Measurements from ENCODE around the gene WDR93. TPM values are rescaled to one million over a fixed set of nuclear protein-coding genes. Genes with fewer than 3 reads are reported as not detected.

The WDR93 gene
- total and polyA plus RNA-seq, 4 donors: 0.69 to 3.9 (median 1.5) TPM

GRCh38 chr15:89750560-89751542 lies 60.2 kb downstream of the WDR93 start, which contains the start of gene MESP1:
Gene MESP1, minus strand, starts transcription at chr15:89751249. Its CDS starts 18 bp downstream, at chr15:89751231.
- H3K27me3 ChIP-seq (ENCODE audit: control insufficient read depth, insufficient read depth, low read length): peaks cover 44% of the 10 kb centered on the region
- DNase-seq (ENCODE audit: low read depth in 4 of 6, low spot score in 6 of 6): peak; percentile 60 to 97 (median 82)
- 2% methylated on average over 114 of the region's 114 CpGs for WGBS (ENCODE audit: insufficient coverage)

GRCh38 chr15:89751748-89752147 lies 61.1 kb downstream of the WDR93 start:
- no peak overlapping the region for H3K4me3 ChIP-seq (ENCODE audit: low read depth, low read length)
- peaks cover 10% of the 10 kb centered on the region for H3K36me3 ChIP-seq (ENCODE audit: control insufficient read depth, insufficient read depth, low read length)

More at GRCh38 chr15:89750560-89751542, 60.2 kb downstream of the WDR93 start, which contains the start of gene MESP1:
- no peaks in the 10 kb centered on the region for H3K9me3 ChIP-seq (ENCODE audit: control insufficient read depth, insufficient read depth, low read length)
- peak within 1 kb of the TSS; percentile 43 for H3K4me3 ChIP-seq (ENCODE audit: low read depth, low read length)
- H3K36me3 ChIP-seq (ENCODE audit: control insufficient read depth, insufficient read depth, low read length): peaks cover 17% of the 10 kb centered on the region
- H3K4me1 ChIP-seq (ENCODE audit: control insufficient read depth, insufficient read depth, low read length): peaks cover 37% of the 10 kb centered on the region
- no peak within 1 kb of the TSS for H3K27ac ChIP-seq (ENCODE audit: low read depth, low read length)

GRCh38 chr15:89753855-89754254 lies 63.2 kb downstream of the WDR93 start:
- Histone ChIP-seq H3K36me3 (ENCODE audit: control insufficient read depth, insufficient read depth, low read length) (no peaks in the 10 kb centered on the region), H3K27ac (ENCODE audit: low read depth, low read length) (no peak overlapping the region), H3K9me3 (ENCODE audit: control insufficient read depth, insufficient read depth, low read length) (no peaks in the 10 kb centered on the region), H3K4me3 (ENCODE audit: low read depth, low read length) (no peak overlapping the region), H3K27me3 (ENCODE audit: control insufficient read depth, insufficient read depth, low read length) (peaks cover 17% of the 10 kb centered on the region), H3K4me1 (ENCODE audit: control insufficient read depth, insufficient read depth, low read length) (peaks cover 20% of the 10 kb centered on the region)
- WGBS (ENCODE audit: insufficient coverage): 100% methylated on average over 1 of the region's 7 CpGs
- DNase-seq (ENCODE audit: low read depth in 4 of 6, low spot score in 6 of 6): no peak

More at GRCh38 chr15:89751748-89752147, 61.1 kb downstream of the WDR93 start:
- no peaks in the 10 kb centered on the region for H3K9me3 ChIP-seq (ENCODE audit: control insufficient read depth, insufficient read depth, low read length)
- H3K4me1 ChIP-seq (ENCODE audit: control insufficient read depth, insufficient read depth, low read length): peaks cover 31% of the 10 kb centered on the region
- no peak overlapping the region for H3K27ac ChIP-seq (ENCODE audit: low read depth, low read length)
- DNase-seq (ENCODE audit: low read depth in 4 of 6, low spot score in 6 of 6): no peak
- peaks cover 38% of the 10 kb centered on the region for H3K27me3 ChIP-seq (ENCODE audit: control insufficient read depth, insufficient read depth, low read length)
- 76% methylated on average over 5 of the region's 5 CpGs for WGBS (ENCODE audit: insufficient coverage)

- H3K27me3 ChIP-seq (ENCODE audit: control insufficient read depth, insufficient read depth, low read length): peaks cover 10% of the 10 kb centered on the region
- H3K9me3 ChIP-seq (ENCODE audit: control insufficient read depth, insufficient read depth, low read length): no peaks in the 10 kb centered on the region
- no peak overlapping the region for H3K27ac ChIP-seq (ENCODE audit: low read depth, low read length)
- peaks cover 13% of the 10 kb centered on the region for H3K4me1 ChIP-seq (ENCODE audit: control insufficient read depth, insufficient read depth, low read length)
- WGBS (ENCODE audit: insufficient coverage): 88% methylated on average over 5 of the region's 8 CpGs
- H3K4me3 ChIP-seq (ENCODE audit: low read depth, low read length): no peak overlapping the region
- no peaks in the 10 kb centered on the region for H3K36me3 ChIP-seq (ENCODE audit: control insufficient read depth, insufficient read depth, low read length)
- no peak for DNase-seq (ENCODE audit: low read depth in 4 of 6, low spot score in 6 of 6)
Measured at GRCh38 chr15:89754361-89755154, 63.9 kb downstream of the WDR93 start.

GRCh38 chr15:89755701-89756100 lies 65.1 kb downstream of the WDR93 start:
- H3K4me1 ChIP-seq (ENCODE audit: control insufficient read depth, insufficient read depth, low read length): peaks cover 5% of the 10 kb centered on the region
- H3K36me3 ChIP-seq (ENCODE audit: control insufficient read depth, insufficient read depth, low read length): no peaks in the 10 kb centered on the region
- WGBS (ENCODE audit: insufficient coverage): 100% methylated on average over 1 of the region's 4 CpGs
- peaks cover 3% of the 10 kb centered on the region for H3K27me3 ChIP-seq (ENCODE audit: control insufficient read depth, insufficient read depth, low read length)
- H3K27ac ChIP-seq (ENCODE audit: low read depth, low read length): no peak overlapping the region
- H3K4me3 ChIP-seq (ENCODE audit: low read depth, low read length): no peak overlapping the region
- no peaks in the 10 kb centered on the region for H3K9me3 ChIP-seq (ENCODE audit: control insufficient read depth, insufficient read depth, low read length)
- DNase-seq (ENCODE audit: low read depth in 4 of 6, low spot score in 6 of 6): no peak

GRCh38 chr15:89756897-89757296 lies 66.3 kb downstream of the WDR93 start:
- no peak for DNase-seq (ENCODE audit: low read depth in 4 of 6, low spot score in 6 of 6)
- peaks cover 3% of the 10 kb centered on the region for H3K4me1 ChIP-seq (ENCODE audit: control insufficient read depth, insufficient read depth, low read length)
- WGBS (ENCODE audit: insufficient coverage): 91% methylated on average over 3 of the region's 7 CpGs
- no peaks in the 10 kb centered on the region for H3K9me3 ChIP-seq (ENCODE audit: control insufficient read depth, insufficient read depth, low read length)
- no peaks in the 10 kb centered on the region for H3K36me3 ChIP-seq (ENCODE audit: control insufficient read depth, insufficient read depth, low read length)
- H3K27ac ChIP-seq (ENCODE audit: low read depth, low read length): no peak overlapping the region
- H3K4me3 ChIP-seq (ENCODE audit: low read depth, low read length): no peak overlapping the region
- peaks cover 3% of the 10 kb centered on the region for H3K27me3 ChIP-seq (ENCODE audit: control insufficient read depth, insufficient read depth, low read length)

- Histone ChIP-seq H3K27me3 (ENCODE audit: control insufficient read depth, insufficient read depth, low read length) (no peaks in the 10 kb centered on the region), H3K9me3 (ENCODE audit: control insufficient read depth, insufficient read depth, low read length) (no peaks in the 10 kb centered on the region), H3K4me1 (ENCODE audit: control insufficient read depth, insufficient read depth, low read length) (peaks cover 3% of the 10 kb centered on the region), H3K4me3 (ENCODE audit: low read depth, low read length) (no peak overlapping the region), H3K27ac (ENCODE audit: low read depth, low read length) (no peak overlapping the region), H3K36me3 (ENCODE audit: control insufficient read depth, insufficient read depth, low read length) (no peaks in the 10 kb centered on the region)
- WGBS (ENCODE audit: insufficient coverage): 62% methylated on average over 8 of the region's 8 CpGs
- no peak for DNase-seq (ENCODE audit: low read depth in 4 of 6, low spot score in 6 of 6)
Measured at GRCh38 chr15:89758283-89758682, 67.7 kb downstream of the WDR93 start.

- 93% methylated on average over 5 of the region's 8 CpGs for WGBS (ENCODE audit: insufficient coverage)
- Histone ChIP-seq H3K36me3 (ENCODE audit: control insufficient read depth, insufficient read depth, low read length) (no peaks in the 10 kb centered on the region), H3K27me3 (ENCODE audit: control insufficient read depth, insufficient read depth, low read length) (no peaks in the 10 kb centered on the region), H3K9me3 (ENCODE audit: control insufficient read depth, insufficient read depth, low read length) (no peaks in the 10 kb centered on the region), H3K4me1 (ENCODE audit: control insufficient read depth, insufficient read depth, low read length) (peaks cover 3% of the 10 kb centered on the region), H3K4me3 (ENCODE audit: low read depth, low read length) (no peak overlapping the region), H3K27ac (ENCODE audit: low read depth, low read length) (no peak overlapping the region)
- DNase-seq (ENCODE audit: low read depth in 4 of 6, low spot score in 6 of 6): no peak
Measured at GRCh38 chr15:89758981-89759380, 68.4 kb downstream of the WDR93 start.

- Histone ChIP-seq H3K27me3 (ENCODE audit: control insufficient read depth, insufficient read depth, low read length) (no peaks in the 10 kb centered on the region), H3K27ac (ENCODE audit: low read depth, low read length) (no peak overlapping the region), H3K4me1 (ENCODE audit: control insufficient read depth, insufficient read depth, low read length) (peaks cover 3% of the 10 kb centered on the region), H3K9me3 (ENCODE audit: control insufficient read depth, insufficient read depth, low read length) (no peaks in the 10 kb centered on the region), H3K4me3 (ENCODE audit: low read depth, low read length) (no peak overlapping the region), H3K36me3 (ENCODE audit: control insufficient read depth, insufficient read depth, low read length) (no peaks in the 10 kb centered on the region)
- DNase-seq (ENCODE audit: low read depth in 4 of 6, low spot score in 6 of 6): no peak
- 72% methylated on average over 2 of the region's 3 CpGs for WGBS (ENCODE audit: insufficient coverage)
Measured at GRCh38 chr15:89759835-89760234, 69.2 kb downstream of the WDR93 start.
